Cortex of kidney (tissue), 1 donor: ENCODE results near the gene PUM1.
"Not testable (repeated sequence)": the region's sequence is repeated elsewhere in the genome, so short reads cannot be mapped to it uniquely, and the experiment has no call there.

Experiments
- DNase-seq: peaks from one replicate; lab custom pipeline; 2025; lab: John Stamatoyannopoulos, UW

The PUM1 gene

GRCh38 chr1:31064111-31064717, 1.3 kb downstream of the PUM1 start:
- DNase-seq, result no peak

- no peak for DNase-seq
These were observed 1.9 kb downstream of the PUM1 start for GRCh38 chr1:31063631-31064030.

- no peak for DNase-seq
These were observed 2.6 kb downstream of the PUM1 start for GRCh38 chr1:31062867-31063380.

GRCh38 chr1:31062162-31062866, 3.2 kb downstream of the PUM1 start:
- not testable (repeated sequence) for DNase-seq

GRCh38 chr1:31058012-31058411, 7.5 kb downstream of the PUM1 start:
- DNase-seq, result no peak

- no peak for DNase-seq
These were observed 9.6 kb downstream of the PUM1 start for GRCh38 chr1:31055953-31056352.

- no peak for DNase-seq
These were observed 10.0 kb downstream of the PUM1 start for GRCh38 chr1:31055501-31055900.

GRCh38 chr1:31054958-31055481, 10.5 kb downstream of the PUM1 start:
- no peak for DNase-seq

GRCh38 chr1:31054349-31054748, 11.2 kb downstream of the PUM1 start:
- no peak for DNase-seq

GRCh38 chr1:31052613-31053012, 12.9 kb downstream of the PUM1 start:
- not testable (repeated sequence) for DNase-seq

- no peak for DNase-seq
These were observed 13.9 kb downstream of the PUM1 start for GRCh38 chr1:31051611-31052010.

GRCh38 chr1:31047507-31047906, 18.0 kb downstream of the PUM1 start:
- DNase-seq, result not testable (repeated sequence)

- DNase-seq, result no peak
These were observed 21.9 kb downstream of the PUM1 start for GRCh38 chr1:31043631-31044030.

GRCh38 chr1:31042656-31043055, 22.9 kb downstream of the PUM1 start:
- DNase-seq, result no peak

- no peak for DNase-seq
These were observed 24.0 kb downstream of the PUM1 start for GRCh38 chr1:31041529-31041928.

GRCh38 chr1:31040038-31040437, 25.5 kb downstream of the PUM1 start:
- no peak for DNase-seq

- not testable (repeated sequence) for DNase-seq
These were observed 26.6 kb downstream of the PUM1 start for GRCh38 chr1:31038935-31039334.

GRCh38 chr1:31038360-31038759, 27.2 kb downstream of the PUM1 start:
- DNase-seq, result no peak

GRCh38 chr1:31036749-31037500, 28.6 kb downstream of the PUM1 start:
- no peak for DNase-seq

GRCh38 chr1:31033598-31033997, 31.9 kb downstream of the PUM1 start:
- no peak for DNase-seq

GRCh38 chr1:31032266-31032665, 33.3 kb downstream of the PUM1 start:
- DNase-seq, result no peak

- DNase-seq, result no peak
These were observed 34.0 kb downstream of the PUM1 start for GRCh38 chr1:31031330-31032143.
